Measurements from ENCODE around the gene INTS3. TPM values are rescaled to one million over a fixed set of nuclear protein-coding genes. Genes with fewer than 3 reads are reported as not detected.

Gene INTS3
- total and polyA plus RNA-seq, 2 of the 8 experiments (the other 6 are each of a cell fraction or from before 2014, with no cell fraction given), result 66.8 to 93.2 TPM

DNA sequence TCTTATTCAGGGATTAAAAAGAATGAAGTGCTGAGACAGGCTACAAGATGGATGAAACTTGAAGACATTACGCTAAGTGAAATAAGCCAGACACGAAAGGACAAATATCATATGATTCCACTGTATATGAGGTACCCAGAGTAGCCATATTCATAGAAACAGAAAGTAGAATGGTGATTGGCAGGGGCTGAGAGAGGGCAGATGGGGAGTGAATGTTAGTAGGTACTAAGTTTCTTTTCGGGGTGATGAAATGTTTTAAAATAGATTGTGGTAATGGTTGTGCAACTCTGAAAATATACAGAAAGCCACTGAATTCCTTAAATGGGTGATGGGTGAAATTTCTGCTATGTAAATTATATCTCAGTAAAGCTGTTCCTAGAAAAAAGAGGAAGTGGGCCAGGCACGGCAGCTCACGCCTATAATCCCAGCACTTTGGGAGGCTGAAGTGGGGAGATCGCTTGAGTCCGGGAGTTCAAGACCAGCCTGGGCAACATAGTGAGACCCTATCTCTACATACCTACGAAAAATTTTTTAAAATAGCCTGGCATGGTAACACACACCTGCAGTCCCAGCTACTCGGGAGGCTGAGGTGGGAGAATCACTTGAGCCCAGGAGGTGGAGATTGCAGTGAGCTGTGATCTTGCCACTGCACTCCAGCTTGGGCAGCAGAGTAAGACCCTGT lies 63.3 kb downstream of the INTS3 start (continued):
- TF ChIP-seq CHD7 (IDR thresholded peaks at IDR 0.05; ENCODE audit: insufficient replicate concordance, low read length) (no peak), SP2 (IDR thresholded peaks at IDR 0.05; ENCODE audit: low read length) (no peak)
- TF ChIP-seq, protein P1, sequence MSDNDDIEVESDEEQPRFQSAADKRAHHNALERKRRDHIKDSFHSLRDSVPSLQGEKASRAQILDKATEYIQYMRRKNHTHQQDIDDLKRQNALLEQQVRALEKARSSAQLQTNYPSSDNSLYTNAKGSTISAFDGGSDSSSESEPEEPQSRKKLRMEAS (IDR thresholded peaks at IDR 0.05), result no peak

All from H1 (cell line).